ENCODE measurements around the gene RPRD1A.
"Not testable (repeated sequence)": the region's sequence is repeated elsewhere in the genome, so short reads cannot be mapped to it uniquely, and the experiment has no call there.

The RPRD1A gene

DNA sequence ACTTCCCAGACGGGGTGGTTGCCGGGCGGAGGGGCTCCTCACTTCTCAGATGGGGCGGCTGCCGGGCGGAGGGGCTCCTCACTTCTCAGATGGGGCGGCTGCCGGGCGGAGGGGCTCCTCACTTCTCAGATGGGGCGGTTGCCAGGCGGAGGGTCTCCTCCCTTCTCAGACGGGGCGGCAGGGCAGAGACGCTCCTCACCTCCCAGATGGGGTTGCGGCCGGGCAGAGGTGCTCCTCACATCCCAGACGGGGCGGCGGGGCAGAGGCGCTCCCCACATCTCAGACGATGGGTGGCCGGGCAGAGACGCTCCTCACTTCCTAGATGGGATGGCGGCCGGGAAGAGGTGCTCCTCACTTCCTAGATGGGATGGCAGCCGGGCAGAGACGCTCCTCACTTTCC is 10.4 kb upstream of the RPRD1A start:
- not testable (repeated sequence) for DNase-seq

DNA sequence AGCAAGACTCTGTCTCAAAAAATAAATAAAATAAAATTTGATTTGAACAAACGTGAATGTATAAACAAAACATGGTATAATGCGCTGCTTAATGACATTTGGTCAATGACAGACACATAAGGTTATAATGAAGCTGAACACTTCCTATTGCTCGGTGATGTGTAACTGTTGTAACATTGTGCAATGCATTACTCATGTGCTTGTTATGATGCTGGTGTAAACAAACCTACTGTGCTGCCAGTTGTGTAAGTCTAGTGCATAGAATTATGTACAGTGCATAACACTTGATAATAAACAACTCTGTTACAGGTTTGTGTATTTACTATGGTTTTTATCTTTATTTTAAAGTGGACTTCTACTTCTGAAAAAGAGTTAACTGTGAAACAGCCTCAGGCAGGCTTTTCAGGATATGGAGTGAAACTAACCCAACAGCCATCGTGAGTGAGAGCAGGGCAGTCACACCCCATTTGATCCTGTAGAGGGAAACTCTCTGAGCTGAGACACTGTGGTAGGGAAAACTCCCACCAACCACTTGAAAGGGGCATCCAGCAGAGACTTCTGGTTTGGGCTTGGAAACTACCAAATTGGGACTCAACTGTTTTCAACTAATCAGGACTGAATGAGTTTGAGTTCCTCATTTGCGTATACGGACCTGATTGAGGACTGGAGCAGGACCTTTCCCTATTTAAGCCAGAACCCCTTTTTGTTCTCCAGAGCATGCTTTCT is 8.7 kb upstream of the RPRD1A start:
- no peak for DNase-seq

DNA sequence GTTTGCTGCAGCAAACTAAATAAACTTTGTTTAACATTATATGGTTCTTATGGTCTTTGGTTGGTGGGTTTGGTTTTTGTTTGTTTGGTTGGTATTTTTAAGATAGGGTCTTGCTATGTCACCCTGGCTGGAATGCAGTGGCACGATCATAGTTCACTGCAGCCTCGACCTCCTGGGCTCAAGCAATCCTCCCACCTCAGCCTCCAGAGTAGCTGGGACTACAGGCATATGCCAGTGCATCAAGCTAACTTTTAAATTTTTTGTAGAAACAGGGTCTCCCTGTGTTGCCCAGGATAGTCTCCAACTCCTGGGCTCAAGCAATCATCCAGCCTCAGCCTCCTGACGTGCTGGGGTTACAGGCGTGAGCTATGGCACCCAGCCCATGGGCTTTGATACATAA is 7.1 kb upstream of the RPRD1A start:
- no peak for DNase-seq

DNA sequence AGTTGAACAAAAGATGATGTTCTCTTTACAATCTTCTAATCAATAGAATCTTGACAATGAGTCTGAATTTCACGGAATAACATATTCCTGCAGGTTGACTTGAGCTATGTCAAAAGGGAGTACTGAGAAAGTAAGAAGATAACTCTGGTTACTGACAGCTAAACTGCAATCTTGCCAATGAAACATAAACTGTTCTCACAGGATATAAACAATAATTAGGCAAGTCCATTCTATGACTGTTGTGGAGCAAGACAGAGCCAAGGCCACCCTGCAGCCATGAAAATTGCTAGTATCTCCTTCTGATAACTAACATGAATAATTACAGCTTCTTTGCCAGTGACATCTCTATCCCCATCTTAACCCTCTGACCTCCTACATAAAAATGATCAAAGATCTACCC is 6.3 kb upstream of the RPRD1A start:
- DNase-seq, result no peak

DNA sequence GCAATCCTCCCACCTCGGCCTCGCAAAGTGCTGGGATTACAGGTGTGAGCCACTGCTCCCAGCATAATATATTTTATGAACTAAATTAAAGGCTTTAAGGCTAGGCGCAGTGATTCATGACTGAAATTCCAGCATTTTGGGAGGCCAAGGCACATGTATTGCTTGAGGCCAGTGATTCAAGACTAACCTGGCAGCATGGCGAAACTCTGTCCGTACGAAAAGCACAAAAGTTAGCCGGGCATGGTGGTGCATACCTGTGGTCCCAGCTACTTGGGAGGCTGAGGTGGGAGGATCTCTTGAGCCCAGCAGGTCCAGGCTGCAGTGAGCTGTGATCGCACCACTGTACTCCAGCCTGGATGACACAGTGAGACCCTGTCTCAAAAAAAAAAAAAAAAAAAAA is 5.0 kb upstream of the RPRD1A start:
- DNase-seq, result not testable (repeated sequence)

DNA sequence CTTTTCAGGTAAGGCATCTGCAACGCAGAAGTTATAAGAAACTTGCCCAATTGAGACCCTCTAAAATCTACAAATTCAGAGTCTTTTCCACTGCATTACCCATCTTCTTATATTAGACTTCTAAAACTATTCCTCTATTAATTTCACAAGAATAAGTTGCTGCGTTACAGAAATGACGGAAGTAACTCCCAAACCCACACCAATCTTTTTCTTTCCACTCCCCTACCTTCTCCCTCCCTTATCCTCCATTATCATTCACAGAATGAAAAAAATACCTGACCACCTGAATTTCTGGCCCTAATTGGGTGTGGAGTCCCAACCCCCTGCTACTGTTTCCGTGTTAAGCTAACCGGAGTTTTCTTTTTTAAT is 689 bp downstream of the RPRD1A start:
- no peak for DNase-seq

DNA sequence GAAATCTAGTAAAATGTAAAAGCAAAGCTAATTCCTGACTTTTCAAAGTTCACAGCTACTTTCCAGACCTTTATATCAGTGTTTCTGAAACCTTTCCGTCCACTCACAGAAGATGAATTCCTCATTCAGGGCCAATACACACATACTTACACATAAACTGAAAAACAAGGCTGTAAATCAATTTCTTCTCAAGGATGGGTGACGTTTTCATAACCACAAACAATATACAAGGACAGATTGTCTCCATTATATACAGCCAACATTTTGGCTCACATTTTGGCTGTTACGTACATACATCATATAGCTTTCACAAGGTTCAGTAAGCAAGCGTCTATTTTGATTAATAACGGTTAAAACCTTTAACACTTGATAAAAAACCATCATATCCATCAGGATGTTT is 1.4 kb downstream of the RPRD1A start:
- DNase-seq, result no peak

DNA sequence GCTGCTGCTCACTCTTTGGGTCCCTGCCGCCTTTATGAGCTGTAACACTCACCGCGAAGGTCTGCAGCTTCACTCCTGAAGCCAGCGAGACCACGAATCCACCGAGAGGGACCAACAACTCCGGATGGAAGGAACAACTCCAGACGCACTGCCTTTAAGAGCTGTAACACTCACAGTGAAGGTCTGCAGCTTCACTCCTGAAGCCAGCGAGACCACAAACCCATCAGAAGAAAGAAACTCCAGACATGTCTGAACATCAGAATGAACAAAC is 2.6 kb downstream of the RPRD1A start:
- not testable (repeated sequence) for DNase-seq

DNA sequence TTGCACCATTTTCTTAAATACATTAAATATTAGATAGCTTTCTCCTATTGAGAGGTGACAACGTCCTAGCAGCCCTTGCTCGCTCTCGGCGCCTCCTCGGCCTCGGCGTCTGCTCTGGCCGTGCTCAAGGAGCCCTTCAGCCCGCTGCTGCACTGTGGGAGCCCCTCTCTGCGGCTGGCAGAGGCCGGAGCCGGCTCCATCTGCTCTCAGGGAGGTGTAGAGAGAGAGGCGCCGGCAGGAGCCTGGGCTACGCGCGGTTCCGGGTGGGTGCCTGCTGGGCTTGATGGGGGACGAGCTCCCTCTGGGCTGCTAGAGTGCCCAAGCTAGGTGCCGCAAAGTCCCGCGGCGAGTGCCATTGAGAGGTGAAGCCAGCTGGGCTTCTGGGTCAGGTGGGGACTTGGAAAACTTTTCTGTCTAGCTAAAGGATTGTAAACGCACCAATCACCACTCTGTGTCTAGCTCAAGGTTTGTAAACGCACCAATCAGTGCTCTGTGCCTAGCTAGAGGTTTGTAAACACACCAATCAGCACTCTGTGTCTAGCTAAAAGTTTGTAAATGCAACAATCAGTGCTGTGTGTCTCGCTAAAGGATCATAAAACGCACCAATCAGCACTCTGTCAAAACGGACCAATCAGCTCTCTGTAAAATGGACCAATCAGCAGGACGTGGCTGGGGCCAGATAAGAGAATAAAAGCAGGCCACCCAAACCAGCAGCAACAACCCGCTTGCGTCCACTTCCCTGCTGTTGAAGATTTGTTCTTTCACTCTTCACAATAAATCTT is 3.1 kb downstream of the RPRD1A start:
- no peak for DNase-seq

DNA sequence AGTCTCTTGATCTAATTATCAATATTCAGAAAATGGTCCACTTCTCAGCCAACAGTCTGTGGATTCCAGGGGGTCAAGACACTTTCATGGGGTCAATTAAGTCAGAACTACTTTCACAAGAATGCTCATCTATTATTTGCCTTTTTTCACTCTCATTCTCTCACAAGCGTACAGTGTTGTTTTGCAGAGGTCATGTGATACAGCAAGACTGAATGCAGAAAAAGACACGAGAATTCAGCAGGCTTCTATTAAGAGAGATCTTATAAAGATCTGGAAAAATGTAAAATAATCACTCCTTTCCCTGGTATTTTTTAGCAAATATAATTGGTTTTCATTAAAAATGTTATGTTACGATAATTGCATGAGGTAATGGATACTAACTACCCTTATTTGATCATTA is 8.7 kb downstream of the RPRD1A start:
- no peak for DNase-seq

DNA sequence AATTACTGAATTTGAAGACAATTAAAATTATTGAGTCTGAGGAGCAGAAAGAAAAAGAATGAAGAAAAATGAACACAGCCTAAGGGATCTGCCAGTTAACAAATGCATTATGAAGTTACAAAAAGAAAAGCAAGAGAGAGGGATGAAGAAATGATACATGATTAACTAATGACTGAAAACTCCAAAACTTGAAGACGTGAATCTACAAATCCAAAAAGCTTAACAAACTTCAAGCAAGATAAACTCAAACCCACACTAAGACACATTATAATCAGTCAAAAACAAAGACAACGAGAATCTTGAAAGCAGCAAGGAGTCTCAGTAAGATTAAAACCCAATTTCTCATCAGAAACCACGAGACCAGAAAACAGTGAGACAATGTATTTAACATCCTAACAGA is 15.6 kb downstream of the RPRD1A start:
- no peak for DNase-seq

DNA sequence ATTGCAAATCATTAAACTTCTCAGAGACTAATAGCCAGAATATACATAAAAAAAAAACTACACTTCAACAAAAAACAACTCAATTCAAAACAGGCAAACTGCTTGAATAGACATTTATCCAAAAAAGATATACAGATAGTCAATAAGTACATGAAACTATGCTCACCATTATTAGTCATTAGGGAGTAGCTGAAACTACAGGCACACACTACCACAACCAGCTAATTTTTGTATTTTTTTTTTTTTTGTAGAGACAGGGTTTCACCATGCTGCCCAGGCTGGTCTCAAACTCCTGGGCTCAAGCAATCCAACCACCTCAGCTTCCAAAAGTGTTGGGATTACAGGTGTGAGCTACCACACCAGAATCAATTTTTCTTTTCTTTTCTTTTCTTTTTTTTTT is 16.9 kb downstream of the RPRD1A start:
- DNase-seq, result no peak

DNA sequence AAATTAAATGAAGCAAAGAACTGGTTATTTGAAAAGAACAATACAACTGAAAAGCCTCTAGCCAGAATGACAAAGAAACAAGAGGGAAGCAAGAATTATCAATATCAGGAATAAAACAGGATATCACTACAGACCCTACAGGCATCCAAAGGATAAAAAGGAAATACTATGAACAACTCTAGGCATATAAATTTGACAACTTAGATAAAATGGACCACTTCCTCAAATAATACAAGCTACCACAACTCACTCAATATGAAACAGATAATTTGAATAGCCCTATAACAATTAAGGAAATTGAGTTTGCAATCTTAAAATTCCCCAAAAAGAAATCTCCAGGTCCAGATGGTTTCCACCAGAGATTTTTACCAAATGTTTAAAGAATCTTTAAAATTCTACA is 19.8 kb downstream of the RPRD1A start:
- DNase-seq, result no peak

DNA sequence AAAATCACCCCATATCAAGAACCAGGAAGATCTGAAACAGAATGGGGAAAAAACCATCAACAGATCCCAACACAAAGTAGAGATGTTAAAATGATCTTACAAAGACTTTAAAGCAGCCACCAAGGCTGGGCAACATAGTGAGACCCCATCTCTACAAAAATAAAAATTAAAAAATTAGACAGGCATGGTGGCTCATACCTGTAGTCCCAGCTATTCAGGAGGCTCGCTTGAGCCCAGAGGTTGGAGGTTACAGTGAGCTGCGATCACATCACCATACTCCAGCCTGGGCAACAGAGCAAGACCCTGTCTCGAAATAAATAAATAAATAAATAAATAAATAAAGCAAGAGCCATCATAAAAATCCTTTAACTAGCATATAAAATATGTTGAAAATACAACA is 20.5 kb downstream of the RPRD1A start:
- no peak for DNase-seq

DNA sequence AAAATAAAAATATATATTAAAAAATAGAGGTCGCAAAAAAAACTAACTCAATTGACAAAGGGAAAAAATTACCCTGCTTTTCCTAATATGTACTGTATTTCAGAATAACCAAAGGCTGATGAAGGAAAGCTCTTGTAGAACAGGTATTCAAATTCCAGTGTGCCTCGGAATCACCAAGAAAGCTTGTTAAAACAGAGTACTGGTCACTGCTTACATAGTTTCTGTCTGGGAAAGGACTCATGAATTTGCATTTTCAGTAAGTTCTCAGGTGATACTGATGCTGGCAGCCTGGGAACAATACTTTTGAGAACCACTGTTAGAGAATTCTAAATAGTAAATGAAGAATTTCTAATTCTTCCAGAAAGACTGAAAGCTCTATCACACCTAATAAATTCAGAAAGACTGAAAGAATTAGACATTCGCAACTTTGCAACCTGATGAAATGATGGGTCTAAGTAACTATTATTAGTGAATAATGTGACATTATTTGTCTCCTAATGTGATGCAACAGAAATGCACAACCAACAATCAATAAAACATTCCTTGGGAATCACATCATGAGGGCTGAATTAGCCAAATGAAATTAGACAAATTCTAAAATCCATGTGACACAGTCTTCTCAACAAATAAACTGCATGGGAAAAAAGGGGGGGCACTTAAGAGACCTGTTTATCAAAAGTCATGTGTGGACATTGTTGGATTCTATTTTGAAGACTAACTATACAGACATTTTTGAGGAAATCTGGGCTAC is 21.9 kb downstream of the RPRD1A start:
- DNase-seq, result no peak

DNA sequence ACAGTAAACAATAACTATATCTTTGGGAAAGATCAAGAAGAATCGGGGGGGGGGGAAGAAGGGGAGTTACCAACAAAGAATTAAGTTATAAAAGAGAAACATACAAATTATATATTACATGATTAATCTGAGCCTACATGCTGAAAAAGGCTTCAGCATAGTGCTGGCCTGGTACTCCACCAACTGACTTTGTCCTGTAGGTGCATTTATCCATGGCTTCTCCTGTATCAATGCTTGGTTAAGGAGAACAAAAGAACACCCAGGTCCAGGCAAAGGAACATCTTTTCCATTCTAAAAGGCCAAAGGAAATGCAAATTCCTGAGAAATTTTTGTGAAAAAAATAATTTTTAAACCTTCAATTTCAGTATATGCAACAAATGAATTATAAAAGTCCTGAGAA is 24.2 kb downstream of the RPRD1A start:
- no peak for DNase-seq

DNA sequence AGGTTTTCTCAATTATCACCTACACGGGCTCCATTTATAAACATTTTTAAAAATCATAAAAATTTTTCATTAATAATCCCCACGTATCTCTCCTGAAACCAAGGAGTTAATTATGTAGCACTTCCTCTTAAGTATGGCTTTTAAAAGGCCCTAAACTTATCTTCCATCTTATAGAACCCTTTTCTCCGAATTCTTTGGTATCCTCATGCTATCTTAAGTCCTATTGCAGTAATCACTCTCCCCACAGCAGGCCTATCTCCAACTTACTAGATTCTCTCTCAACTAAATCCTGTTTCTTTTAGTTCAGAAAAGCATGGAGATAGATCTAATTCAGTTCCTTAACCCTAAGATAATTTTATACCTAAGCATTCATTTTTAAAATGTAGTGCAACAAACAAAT is 26.2 kb downstream of the RPRD1A start:
- DNase-seq, result no peak

DNA sequence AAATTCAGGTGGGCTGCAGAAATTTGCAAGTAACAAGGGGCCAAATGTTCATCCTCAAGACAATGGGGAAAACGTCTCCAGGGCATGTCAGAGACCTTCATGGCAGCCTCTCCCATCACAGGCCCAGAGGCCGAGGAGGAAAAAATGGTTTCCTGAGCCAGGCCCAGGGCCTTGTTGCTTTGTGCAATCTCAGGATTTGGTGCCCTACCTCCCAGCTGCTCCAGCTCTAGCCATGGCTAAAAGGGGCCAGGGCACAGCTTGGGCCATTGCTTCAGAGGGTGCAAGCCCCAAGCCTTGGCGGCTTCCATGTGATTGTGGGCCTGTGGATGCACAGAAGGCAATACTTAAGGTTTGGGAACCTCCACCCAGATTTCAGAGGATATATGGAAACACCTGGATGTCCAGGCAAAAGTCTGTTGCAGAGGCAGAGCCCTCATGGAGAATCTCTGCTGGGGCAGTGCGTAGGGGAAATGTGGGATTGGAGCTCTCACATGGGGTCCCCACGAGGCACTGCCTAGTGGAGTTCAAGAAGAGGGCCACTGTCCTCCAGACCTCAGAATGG is 29.2 kb downstream of the RPRD1A start:
- DNase-seq, result no peak

DNA sequence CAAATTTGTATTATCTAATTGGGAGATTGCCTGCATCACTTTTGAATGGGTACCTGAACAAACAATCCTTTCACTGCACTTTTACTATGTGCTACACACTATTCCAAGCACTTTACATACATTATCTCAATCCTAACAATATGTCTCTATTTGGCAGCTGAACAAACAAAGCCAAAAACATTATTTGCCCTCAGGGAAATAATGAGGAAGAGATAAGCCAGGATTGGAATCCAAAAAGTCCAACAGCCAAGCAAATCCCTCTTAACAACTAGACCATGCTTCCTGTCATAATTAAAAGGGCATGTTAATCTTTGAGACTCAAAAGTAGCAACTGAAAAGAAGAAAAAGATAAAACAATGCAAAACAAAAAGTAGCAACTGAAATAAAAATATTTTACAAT is 32.1 kb downstream of the RPRD1A start:
- no peak for DNase-seq

DNA sequence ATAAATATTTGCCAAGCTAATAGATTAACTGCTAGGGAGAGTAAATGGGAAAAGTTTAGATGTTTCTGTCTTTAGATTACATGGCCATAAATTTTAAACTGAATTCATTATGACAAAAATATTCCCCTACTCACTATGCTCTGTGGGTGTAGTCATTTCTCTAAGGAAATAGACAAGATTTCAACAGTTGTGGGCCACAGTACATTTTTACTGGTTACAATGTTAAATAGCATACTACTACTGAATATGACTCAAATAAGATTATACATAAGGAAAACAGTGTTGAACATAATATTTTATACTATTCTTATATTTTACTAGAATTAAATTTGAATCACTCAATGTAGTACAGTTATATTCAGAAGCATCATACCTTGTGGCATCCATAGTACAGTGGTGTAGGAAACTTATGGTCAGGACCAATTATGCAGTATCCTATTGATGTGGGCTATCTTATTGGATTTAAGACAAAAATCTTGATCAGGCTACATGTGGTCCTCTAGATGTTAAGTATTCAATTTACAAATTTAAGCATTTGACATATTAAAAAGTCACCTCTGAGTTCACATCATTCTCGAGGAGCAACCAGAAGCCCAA is 33.0 kb downstream of the RPRD1A start:
- no peak for DNase-seq

DNA sequence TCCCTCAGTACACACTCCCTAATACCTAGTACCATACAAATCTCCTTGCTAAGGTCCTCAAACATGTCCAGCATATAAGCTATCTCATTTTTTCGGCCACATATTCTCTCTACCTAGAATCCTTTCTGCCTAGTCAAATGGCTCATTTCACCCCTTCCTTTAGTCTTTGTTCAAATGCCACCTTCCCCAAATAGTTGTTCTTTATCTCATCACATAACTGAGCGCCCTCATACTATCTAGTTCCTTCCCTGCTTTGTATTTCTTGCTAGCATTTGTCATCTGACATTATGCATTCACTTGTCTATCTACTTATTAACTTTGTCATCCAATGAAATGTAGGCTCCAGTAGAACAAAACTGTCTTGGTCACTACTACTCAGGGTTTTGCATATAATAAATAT is 35.5 kb downstream of the RPRD1A start:
- no peak for DNase-seq

DNA sequence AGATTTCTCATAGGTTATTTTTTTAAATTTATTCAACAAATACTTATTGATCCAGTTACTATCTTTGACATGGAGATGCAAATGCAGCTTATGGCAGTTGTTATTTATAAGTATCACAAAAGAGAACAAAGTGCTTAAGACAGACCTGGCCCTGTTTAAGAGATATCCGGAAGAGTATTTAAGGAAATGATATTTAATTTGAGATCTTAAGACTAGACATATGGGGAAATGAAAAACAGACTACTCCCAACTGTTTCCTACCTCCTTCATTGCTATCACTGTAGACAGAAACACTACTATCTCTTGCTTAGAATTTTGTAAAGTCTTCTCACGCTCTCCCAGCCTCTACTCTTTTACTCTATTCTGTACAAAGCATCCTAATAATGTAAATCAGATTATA is 36.0 kb downstream of the RPRD1A start:
- DNase-seq, result no peak

DNA sequence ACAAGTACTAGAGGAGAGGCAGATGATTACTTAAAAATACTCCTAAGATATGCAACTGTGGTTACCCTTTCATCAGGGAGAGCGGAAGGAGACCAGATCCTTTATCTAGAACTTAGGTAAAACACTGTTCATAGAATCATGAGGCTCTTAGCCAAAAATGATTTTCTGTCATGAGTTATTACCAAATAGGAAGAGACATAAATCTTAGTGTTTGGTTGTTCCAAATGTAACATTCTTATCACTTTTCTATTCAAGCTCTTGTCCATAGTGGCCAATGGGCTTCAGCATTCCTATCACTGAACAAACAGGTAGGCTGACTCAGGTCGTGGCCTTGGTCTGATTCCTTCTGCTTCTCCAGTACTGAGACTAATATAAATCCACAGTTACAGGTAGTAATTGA is 38.5 kb downstream of the RPRD1A start:
- DNase-seq, result no peak

DNA sequence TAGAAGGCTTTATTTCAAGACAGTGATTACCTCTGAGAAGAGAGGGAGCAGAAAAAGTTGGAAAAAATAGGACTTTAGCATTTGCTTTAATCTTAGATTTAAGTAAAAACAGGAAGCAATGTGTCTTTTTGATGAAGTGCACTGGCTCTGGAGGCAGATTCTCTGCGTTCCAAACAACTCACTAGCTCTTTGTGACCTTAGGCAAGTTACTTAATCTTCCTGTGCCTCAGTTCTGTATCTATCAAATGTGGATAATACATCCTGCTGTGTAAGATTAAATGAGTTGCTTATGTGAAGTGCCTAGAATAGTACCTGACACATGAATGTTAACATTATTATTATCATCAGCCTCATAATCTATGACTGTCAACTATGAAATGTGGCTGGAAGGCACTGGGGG is 42.3 kb downstream of the RPRD1A start:
- no peak for DNase-seq

Data from effector CD8-positive, alpha-beta T cell (primary cell).